Activated T-helper 1 cell treated with anti-CD3 and anti-CD28 coated beads, Interleukin-2, amount 50 U/mL, for 16 hours (primary cell): ENCODE results near the gene IL15RA.
"Not testable (repeated sequence)": the region's sequence is repeated elsewhere in the genome, so short reads cannot be mapped to it uniquely, and the experiment has no call there.

Source experiments
- DNase-seq, 2 donors: peaks; one replicate each; pipeline ENCODE4 v3.0.0-alpha.2; 2020; ENCODE audit warnings: low read depth in 1 of 2, low spot score in 1 of 2

IL15RA gene

DNA sequence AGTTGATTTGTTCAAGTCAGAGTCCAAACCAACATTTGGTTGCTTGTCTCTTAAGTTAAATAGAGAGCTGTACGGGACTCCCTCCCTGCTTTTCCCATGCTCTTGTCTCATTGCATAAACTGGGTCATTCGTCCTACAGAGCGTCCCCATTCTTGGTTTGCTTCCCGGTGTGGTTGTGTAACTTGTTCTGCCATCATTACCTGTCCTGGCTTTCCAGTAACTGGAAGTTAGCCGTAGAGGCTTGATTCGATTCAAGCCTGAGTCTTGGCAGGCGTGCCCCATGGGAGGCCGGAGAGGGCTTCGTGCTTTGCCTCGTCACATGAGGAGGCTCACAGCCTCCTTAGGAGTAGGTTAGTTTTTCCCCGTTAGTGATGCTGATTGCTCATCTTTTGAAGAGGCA lies 47.1 kb downstream of the IL15RA start:
- no peak for DNase-seq

- DNase-seq = no peak
Measured at GRCh38 chr10:5929442-5929841, 47.9 kb downstream of the IL15RA start.

GRCh38 chr10:5927306-5927705 lies 50.0 kb downstream of the IL15RA start:
- DNase-seq = no peak

- DNase-seq = no peak
Measured at GRCh38 chr10:5924889-5925288, 52.5 kb downstream of the IL15RA start.

- DNase-seq = no peak
Measured at GRCh38 chr10:5921746-5922145, 55.6 kb downstream of the IL15RA start.

- DNase-seq = no peak
Measured at GRCh38 chr10:5919568-5919967, 57.8 kb downstream of the IL15RA start.

DNA sequence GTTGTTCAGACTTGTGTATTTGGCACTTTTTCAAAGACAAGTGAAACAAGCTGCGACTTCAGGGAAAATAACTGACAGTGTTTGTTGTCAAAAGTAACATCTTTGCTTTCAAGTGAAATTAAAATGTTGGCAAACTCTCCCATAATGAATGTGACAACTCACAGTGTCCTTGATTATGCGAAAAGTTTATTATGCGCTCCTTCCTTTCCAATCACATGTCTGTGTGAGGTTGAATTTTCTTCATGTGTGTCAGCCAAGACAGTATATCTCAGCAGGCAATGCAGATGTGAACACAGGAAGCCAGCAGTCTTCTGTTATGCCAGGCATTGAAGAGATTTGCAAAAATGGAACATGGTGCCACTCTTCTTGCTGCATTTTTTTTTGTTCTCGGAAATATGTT lies 58.6 kb downstream of the IL15RA start:
- no peak for DNase-seq

GRCh38 chr10:5917305-5917704 lies 60.0 kb downstream of the IL15RA start:
- no peak for DNase-seq

- no peak for DNase-seq
Measured at GRCh38 chr10:5915451-5915850, 61.9 kb downstream of the IL15RA start.

DNA sequence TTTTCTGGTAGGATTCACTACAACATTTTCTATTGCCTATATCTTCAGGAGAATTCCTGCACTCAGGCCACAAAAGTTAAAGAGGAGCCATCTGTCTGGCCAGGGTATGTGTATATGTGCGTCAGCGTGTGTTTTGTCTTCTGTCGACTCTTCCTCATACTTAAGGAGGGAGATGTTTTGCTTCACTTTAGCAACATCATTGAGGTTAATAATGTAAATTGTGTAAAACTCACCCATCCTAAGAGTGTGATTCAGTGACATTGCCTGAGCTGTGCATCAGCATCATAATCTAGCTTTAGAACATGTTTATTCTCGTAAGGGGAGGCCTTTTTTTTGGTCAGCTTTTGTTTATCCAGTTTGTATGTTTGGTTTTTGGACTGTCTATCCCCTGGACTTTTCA lies 63.6 kb downstream of the IL15RA start:
- no peak for DNase-seq

GRCh38 chr10:5911670-5912069 lies 65.7 kb downstream of the IL15RA start:
- no peak for DNase-seq

DNA sequence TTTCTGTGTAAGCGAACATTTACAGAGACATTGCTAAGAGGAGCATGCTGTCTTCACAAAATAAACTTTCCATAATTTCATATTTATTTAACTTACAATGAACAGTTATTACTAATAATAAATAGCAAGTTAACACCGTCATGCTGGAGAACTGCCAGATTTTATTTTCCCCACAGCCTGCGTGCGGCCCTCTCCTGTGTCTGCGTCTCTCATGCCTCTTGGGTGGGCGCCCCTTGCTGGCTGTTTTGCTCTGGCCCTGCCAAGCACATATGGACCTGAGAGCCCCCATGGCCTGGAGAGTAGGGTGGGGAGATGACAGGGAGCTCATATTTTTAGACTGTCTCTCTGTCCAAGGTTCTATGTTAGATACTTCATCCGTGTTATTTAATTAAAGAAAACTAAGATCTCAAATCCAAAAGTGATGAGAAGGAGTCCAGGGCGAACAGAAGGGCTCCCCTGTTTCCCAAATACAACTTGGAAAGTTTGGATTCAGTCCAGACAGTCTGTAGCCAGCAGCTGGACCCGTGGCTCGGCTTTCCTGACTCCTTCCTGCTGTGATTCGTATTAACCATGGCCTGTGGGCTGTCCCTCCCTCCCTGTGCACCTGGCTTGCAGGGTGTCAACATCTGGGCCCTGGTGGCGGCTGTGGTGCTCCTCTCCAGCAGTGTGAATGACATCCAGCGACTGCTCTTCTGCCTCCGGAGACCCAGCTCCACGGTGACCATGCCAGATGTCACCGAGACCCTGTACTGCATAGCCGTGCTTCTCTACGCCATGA lies 66.8 kb downstream of the IL15RA start:
- no peak for DNase-seq

- DNase-seq = not testable (repeated sequence)
Measured at GRCh38 chr10:5908676-5909075, 68.7 kb downstream of the IL15RA start.

- DNase-seq = no peak
Measured at GRCh38 chr10:5906651-5907050, 70.7 kb downstream of the IL15RA start.

GRCh38 chr10:5905854-5906507 lies 71.4 kb downstream of the IL15RA start:
- DNase-seq = no peak

- no peak for DNase-seq
Measured at GRCh38 chr10:5904227-5904626, 73.1 kb downstream of the IL15RA start.

- no peak for DNase-seq
Measured at GRCh38 chr10:5903563-5903962, 73.8 kb downstream of the IL15RA start.

DNA sequence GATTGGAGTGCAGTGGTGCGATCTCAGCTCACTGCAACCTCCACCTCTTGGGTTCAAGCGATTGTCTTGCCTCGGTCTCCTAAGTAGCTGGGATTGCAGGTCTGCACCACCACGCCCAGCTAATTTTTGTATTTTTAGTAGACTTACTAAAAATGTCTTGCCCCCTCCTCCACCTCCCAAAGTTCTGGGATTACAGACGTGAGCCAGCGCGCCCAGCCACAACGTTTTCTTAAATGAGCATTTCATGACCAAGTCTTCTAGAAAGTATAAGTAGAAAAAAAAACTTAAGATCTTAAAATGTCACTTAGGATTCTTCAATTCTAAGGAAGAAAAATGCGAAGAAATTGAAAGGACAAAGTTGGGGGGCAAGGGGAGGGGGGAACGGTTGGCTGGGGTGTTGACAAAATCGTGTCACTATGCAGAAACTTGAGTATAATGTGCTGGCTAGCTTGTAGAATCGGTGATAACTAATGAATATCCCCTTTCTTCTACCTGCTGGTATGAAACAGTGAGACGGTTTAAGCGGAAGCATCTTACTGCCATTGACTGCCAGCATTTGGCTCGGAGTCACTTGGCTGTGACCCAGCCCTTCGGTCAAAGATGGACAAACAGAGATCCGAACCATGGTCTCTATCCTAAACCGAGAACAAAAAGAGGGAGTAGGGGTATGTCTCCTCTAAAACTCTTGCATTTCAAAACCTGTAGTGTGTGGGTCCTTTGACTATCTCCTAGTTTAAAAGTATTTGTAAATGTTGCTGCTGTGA lies 74.7 kb downstream of the IL15RA start:
- no peak for DNase-seq
